LNCaP clone FGC (cell line): Measurements from ENCODE around the gene OR5AR1.
"Not testable (repeated sequence)": the region's sequence is repeated elsewhere in the genome, so short reads cannot be mapped to it uniquely, and the experiment has no call there.

Experiments used
- DNase-seq: peaks from one replicate; pipeline ENCODE4 v3.0.0-alpha.2; 2011; ENCODE audit warnings: low read depth
- H3K4me3 ChIP-seq: 2 replicates; pipeline ENCODE4 v1.5.1; 2011; ENCODE audit warnings: mild to moderate bottlenecking, low read depth, low read length, control low read depth
- TF ChIP-seq, protein P1 (sequence below): IDR thresholded peaks from 2 replicates; pipeline ENCODE4 v1.5.1; 2012; ENCODE audit warnings: mild to moderate bottlenecking; ENCODE audit not compliant: control insufficient read depth, insufficient read depth; ENCODE audit errors: extremely low read depth

Gene OR5AR1

DNA sequence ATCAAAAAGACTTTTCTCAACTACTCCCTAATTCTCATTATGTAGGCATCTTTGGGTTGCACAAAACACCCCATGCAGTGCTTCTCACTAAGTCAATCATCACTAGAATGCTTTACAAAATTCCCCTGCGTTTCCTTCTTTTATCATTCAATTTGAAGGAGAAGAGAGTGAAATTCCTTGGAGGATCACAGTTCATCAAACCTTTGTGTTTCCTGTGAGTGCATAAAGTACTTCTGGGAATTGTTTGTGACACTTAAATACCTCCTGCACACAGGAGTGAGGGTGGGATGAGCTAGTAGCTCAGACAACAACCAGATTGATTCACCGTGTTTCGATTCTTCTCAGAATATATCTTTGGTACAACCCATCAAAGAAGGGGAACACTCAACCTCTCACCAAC, 3.7 kb upstream of the OR5AR1 start:
- TF ChIP-seq, protein P1, sequence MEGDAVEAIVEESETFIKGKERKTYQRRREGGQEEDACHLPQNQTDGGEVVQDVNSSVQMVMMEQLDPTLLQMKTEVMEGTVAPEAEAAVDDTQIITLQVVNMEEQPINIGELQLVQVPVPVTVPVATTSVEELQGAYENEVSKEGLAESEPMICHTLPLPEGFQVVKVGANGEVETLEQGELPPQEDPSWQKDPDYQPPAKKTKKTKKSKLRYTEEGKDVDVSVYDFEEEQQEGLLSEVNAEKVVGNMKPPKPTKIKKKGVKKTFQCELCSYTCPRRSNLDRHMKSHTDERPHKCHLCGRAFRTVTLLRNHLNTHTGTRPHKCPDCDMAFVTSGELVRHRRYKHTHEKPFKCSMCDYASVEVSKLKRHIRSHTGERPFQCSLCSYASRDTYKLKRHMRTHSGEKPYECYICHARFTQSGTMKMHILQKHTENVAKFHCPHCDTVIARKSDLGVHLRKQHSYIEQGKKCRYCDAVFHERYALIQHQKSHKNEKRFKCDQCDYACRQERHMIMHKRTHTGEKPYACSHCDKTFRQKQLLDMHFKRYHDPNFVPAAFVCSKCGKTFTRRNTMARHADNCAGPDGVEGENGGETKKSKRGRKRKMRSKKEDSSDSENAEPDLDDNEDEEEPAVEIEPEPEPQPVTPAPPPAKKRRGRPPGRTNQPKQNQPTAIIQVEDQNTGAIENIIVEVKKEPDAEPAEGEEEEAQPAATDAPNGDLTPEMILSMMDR, result no peak
- DNase-seq, result no peak
- no peak overlapping the region for H3K4me3 ChIP-seq

DNA sequence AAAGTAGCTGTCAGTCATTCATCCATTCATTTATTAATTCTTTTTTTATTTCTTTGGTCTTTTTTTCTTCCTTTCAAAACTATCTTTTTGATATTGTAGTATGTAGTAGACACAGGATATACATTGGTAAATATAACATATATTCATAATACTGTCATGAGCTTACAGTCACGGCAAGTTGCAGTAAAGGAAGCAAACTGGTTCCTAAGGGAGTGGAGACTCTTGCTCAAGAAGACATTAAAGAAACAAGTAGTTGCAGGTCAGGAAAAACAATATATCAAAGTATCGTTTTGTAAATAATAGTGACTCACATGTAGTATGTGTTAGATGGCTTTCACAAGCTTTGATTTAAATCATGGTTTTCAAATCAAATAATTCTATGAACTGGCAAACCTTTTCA, 7.5 kb downstream of the OR5AR1 start:
- no peak overlapping the region for H3K4me3 ChIP-seq
- TF ChIP-seq, protein P1, result no peak
- no peak for DNase-seq

DNA sequence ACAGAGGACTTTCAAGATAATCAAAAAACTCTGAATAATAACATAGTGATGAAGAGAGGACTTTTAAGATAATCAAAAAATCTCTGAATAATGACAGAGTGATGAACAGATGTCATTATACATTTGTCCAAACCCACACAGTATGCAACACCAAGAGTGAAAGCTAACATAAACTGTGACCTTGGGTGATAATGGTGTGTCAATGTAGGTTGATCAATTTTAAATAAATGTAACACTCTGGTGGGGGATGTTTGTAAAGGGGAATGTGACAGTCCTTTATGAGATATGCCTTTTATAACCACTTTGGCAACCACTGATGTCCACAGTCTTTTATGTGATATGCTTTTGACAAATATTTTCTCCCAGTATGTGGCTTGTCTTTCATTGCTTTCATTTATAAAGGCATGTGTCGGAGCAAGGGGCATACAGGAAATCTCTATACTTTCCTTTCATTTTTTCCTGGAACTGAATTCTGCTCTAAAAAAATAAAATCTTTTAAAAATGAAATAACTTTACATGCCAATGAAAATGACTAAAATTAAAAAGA, 25.1 kb downstream of the OR5AR1 start:
- H3K4me3 ChIP-seq, result no peak overlapping the region
- no peak for DNase-seq
- TF ChIP-seq, protein P1, result no peak

DNA sequence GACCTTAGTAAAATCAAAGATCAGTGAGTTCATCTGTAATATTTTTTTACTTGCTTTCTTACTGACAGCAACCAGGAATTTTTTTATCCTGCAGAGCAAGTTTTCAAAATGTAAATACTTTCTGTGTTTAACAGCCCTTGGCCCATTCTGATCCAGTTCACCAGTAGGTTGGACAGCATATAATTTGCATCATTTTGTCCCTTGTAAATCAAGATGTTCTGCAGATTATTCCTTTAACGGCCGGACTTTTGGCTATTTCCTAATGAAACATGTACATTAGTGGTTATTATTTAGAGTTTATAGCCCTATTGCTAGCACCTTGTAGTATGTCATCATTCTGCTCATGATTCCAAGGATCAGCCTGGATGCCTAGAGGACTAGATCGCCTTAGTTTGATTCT, 27.7 kb downstream of the OR5AR1 start:
- not testable (repeated sequence) for H3K4me3 ChIP-seq
- DNase-seq, result peak; percentile 91

DNA sequence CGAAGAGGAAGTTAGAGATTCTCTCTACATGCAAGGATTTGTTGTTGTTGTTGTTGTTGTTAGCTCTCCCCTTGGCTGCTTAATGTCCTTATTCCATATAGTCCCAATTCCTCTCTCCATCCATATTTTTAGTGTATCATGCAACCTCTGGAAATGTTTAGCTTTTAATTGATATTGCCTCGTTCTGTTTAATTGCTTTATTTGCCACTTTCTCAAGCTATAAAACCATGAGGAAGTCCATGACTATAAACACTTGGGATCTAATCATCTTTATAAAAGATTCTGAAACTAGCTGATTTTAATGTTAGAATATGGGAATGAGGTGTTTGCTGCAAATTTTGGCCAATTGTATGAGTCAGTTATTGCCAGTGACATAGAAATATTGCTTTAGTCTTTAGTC, 29.9 kb downstream of the OR5AR1 start:
- no peak for DNase-seq
- H3K4me3 ChIP-seq, result no peak overlapping the region
- TF ChIP-seq, protein P1, result no peak

DNA sequence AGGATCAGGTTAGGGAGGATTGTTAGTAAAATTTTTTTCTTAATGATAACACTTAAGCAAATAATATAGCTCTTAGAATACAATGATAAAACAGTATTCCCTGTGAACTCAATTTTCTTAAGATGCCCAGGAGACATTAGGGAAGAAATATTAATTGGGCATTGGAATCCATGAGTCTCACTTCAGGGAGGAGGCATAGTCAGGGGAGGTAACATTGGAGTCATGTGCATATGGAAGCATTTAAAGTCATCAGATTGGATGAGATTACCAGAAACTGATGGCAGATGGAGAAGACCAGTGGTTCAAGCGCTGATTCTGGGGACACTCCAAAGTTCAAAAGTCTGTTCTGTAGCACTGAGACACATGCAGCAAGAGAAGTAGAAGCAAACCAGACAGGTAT, 35.3 kb downstream of the OR5AR1 start, which contains the start of gene OR9G1:
Gene OR9G1, plus strand, starts transcription at position 301 of the 400 bp plus-strand sequence. CDS start 1,293 bp downstream, outside the sequence.
- H3K4me3 ChIP-seq, result no peak within 1 kb of the TSS
- no peak for DNase-seq
- TF ChIP-seq, protein P1, result no peak

DNA sequence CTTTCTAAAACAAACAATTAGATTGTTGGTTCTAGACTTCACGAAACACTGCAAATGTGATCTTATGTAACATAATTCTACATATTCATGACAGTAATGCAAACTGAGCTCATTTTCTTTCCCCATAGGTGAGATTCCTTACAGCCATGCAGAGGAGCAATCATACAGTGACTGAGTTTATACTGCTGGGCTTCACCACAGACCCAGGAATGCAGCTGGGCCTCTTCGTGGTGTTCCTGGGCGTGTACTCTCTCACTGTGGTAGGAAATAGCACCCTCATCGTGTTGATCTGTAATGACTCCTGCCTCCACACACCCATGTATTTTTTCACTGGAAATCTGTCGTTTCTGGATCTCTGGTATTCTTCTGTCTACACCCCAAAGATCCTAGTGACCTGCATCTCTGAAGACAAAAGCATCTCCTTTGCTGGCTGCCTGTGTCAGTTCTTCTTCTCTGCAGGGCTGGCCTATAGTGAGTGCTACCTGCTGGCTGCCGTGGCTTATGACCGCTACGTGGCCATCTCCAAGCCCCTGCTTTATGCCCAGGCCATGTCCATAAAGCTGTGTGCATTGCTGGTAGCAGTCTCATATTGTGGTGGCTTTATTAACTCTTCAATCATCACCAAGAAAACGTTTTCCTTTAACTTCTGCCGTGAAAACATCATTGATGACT, 36.9 kb downstream of the OR5AR1 start:
- TF ChIP-seq, protein P1, result no peak
- no peak overlapping the region for H3K4me3 ChIP-seq
- DNase-seq, result no peak
